Mesenchymal stem cell (in vitro differentiated cells and primary cell): Measurements from ENCODE around the gene PTGER4. TPM values are rescaled to one million over a fixed set of nuclear protein-coding genes. Genes with fewer than 3 reads are reported as not detected.
A peak's percentile ranks its signal among the peaks of the same experiment; 100 is the strongest.

Source experiments
- DNase-seq: peaks from one replicate; pipeline ENCODE4 v3.0.0-alpha.2; 2013
- H2AFZ ChIP-seq: one replicate; pipeline ENCODE4 v1.6.1; 2013; ENCODE audit warnings: low read depth, mild to moderate bottlenecking, control low read depth, inconsistent platforms, low read length, moderate library complexity
- H2AK5ac ChIP-seq: 2 replicates; pipeline ENCODE4 v1.6.1; 2013; ENCODE audit warnings: low read length, moderate library complexity, mild to moderate bottlenecking, inconsistent platforms; ENCODE audit not compliant: severe bottlenecking
- H2BK120ac ChIP-seq: one replicate; pipeline ENCODE4 v1.6.1; 2013; ENCODE audit warnings: low read depth, mild to moderate bottlenecking, inconsistent platforms, low read length, moderate library complexity
- H2BK12ac ChIP-seq, 2 experiments: one replicate each; pipeline ENCODE4 v1.6.1; 2013; ENCODE audit warnings: inconsistent platforms in 2 of 2, low read length in 2 of 2, mild to moderate bottlenecking in 2 of 2, moderate library complexity in 2 of 2, control low read depth in 1 of 2
- H2BK15ac ChIP-seq: one replicate; pipeline ENCODE4 v1.6.1; 2013; ENCODE audit warnings: mild to moderate bottlenecking, low read depth, inconsistent platforms; ENCODE audit not compliant: poor library complexity, severe bottlenecking
- H2BK5ac ChIP-seq: 2 replicates; pipeline ENCODE4 v1.6.1; 2013; ENCODE audit warnings: low read depth, mild to moderate bottlenecking, low read length, control low read depth, inconsistent platforms; ENCODE audit not compliant: poor library complexity, severe bottlenecking
- H3K14ac ChIP-seq, 2 experiments: one replicate each; pipeline ENCODE4 v1.6.1; 2013; ENCODE audit warnings: inconsistent platforms in 2 of 2, low read length in 2 of 2, control low read depth in 1 of 2, mild to moderate bottlenecking in 1 of 2, moderate library complexity in 1 of 2
- H3K18ac ChIP-seq, 2 experiments: one replicate each; pipeline ENCODE4 v1.6.1; 2013; ENCODE audit warnings: inconsistent platforms in 2 of 2, low read length in 2 of 2, control low read depth in 1 of 2, low read depth in 1 of 2, mild to moderate bottlenecking in 1 of 2
- H3K23ac ChIP-seq, 2 experiments: one replicate each; pipeline ENCODE4 v1.6.1; 2013; ENCODE audit warnings: inconsistent platforms in 2 of 2, low read length in 2 of 2, mild to moderate bottlenecking in 2 of 2, moderate library complexity in 2 of 2, control low read depth in 1 of 2
- H3K27ac ChIP-seq: 2 replicates; pipeline ENCODE4 v1.5.1; 2013; ENCODE audit warnings: mild to moderate bottlenecking, moderate library complexity, low read length, control low read depth, inconsistent platforms; ENCODE audit not compliant: poor library complexity, severe bottlenecking
- H3K27me3 ChIP-seq, 2 experiments: 2 replicates each; pipeline versions ENCODE4 v1.6.1 to v1.7.0; 2013; ENCODE audit warnings: low read length in 2 of 2, mild to moderate bottlenecking in 2 of 2, moderate library complexity in 2 of 2, control low read depth in 1 of 2, inconsistent platforms in 1 of 2; ENCODE audit not compliant: control insufficient read depth in 1 of 2, insufficient read depth in 1 of 2
- H3K36me3 ChIP-seq, 2 experiments: 2 replicates each; pipeline versions ENCODE4 v1.6.1 to v1.7.0; 2013; ENCODE audit warnings: low read length in 2 of 2, control low read depth in 1 of 2, inconsistent platforms in 1 of 2, low read depth in 1 of 2, mild to moderate bottlenecking in 1 of 2; ENCODE audit not compliant: insufficient read depth in 2 of 2, control insufficient read depth in 1 of 2
- H3K4ac ChIP-seq, 2 experiments: one replicate each; pipeline ENCODE4 v1.6.1; 2013; ENCODE audit warnings: inconsistent platforms in 2 of 2, low read length in 2 of 2, mild to moderate bottlenecking in 2 of 2, moderate library complexity in 2 of 2, control low read depth in 1 of 2, low read depth in 1 of 2
- H3K4me1 ChIP-seq: 2 replicates; pipeline ENCODE4 v1.6.1; 2013; ENCODE audit warnings: low read depth, low read length, control low read depth; ENCODE audit not compliant: control insufficient read depth, insufficient read depth
- H3K4me2 ChIP-seq: 2 replicates; pipeline ENCODE4 v1.6.1; 2013; ENCODE audit warnings: low read length, mild to moderate bottlenecking, inconsistent platforms; ENCODE audit not compliant: poor library complexity, severe bottlenecking
- H3K4me3 ChIP-seq, 2 experiments: 2 replicates each; pipeline versions ENCODE4 v1.5.1 to v1.7.0; 2013; ENCODE audit warnings: low read length in 2 of 2, mild to moderate bottlenecking in 2 of 2, control low read depth in 1 of 2, low read depth in 1 of 2; ENCODE audit not compliant: insufficient read depth in 1 of 2
- H3K79me1 ChIP-seq: replicated peaks from 2 replicates; pipeline ENCODE4 v1.6.1; 2013; ENCODE audit warnings: mild to moderate bottlenecking, control low read depth, low read length, inconsistent platforms; ENCODE audit not compliant: poor library complexity, severe bottlenecking
- H3K9ac ChIP-seq: 2 replicates; pipeline ENCODE4 v1.7.0; 2013; ENCODE audit warnings: mild to moderate bottlenecking, low read length, moderate library complexity
- H3K9me3 ChIP-seq: 2 replicates; pipeline ENCODE4 v1.7.0; 2013; ENCODE audit warnings: mild to moderate bottlenecking, low read length; ENCODE audit not compliant: control insufficient read depth
- H4K8ac ChIP-seq: one replicate; pipeline ENCODE4 v1.6.1; 2013; ENCODE audit warnings: inconsistent platforms, mild to moderate bottlenecking, low read length, moderate library complexity
- H4K91ac ChIP-seq: one replicate; pipeline ENCODE4 v1.6.1; 2013; ENCODE audit warnings: mild to moderate bottlenecking, low read length, inconsistent platforms
- WGBS: methylation state at CpG from one replicate; pipeline ENCODE4 v1.1.7; 2013; ENCODE audit warnings: mixed read lengths; 5-methylcytosine and 5-hydroxymethylcytosine counted together
- polyA plus RNA-seq, 2 experiments: library from polyadenylated mRNA; stranded (reverse); fragments of 200-250 nt; gene quantifications; one replicate each; pipeline ENCODE4 v1.2.3, GENCODE V29; 2013

Gene PTGER4
- polyA plus RNA-seq (2013, experiment 1 of 2) = 9.9 TPM
- 10.4 TPM for polyA plus RNA-seq (2013, experiment 2 of 2)

DNA sequence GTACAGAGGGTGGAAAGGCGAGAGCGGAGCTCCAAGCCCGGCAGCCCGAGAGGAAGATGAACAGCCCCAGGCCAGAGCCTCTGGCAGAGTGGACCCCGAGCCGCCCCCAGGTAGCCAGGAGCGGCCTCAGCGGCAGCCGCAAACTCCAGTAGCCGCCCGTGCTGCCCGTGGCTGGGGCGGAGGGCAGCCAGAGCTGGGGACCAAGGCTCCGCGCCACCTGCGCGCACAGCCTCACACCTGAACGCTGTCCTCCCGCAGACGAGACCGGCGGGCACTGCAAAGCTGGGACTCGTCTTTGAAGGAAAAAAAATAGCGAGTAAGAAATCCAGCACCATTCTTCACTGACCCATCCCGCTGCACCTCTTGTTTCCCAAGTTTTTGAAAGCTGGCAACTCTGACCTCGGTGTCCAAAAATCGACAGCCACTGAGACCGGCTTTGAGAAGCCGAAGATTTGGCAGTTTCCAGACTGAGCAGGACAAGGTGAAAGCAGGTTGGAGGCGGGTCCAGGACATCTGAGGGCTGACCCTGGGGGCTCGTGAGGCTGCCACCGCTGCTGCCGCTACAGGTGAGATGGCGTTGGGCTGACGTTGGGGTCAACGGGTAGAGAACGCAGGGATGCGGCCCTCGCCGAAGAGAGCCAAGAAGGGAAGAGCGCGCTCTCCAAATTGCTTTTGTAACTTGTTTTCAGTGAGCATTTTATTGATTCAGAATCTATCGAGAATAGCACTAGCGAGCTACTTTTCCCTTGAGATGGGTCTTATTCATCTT is at the start of gene PTGER4:
Gene PTGER4, plus strand, starts transcription at position 3 of the 769 bp plus-strand sequence. CDS start 1,079 bp downstream, outside the sequence.
- peak within 1 kb of the TSS; percentile 73 to 87 for H3K4me3 ChIP-seq
- DNase-seq = peak; percentile 20
- H3K18ac ChIP-seq = peak within 1 kb of the TSS; percentile 26 to 92
- peak within 1 kb of the TSS in 1 of 2 experiments; percentile 59 for H3K4ac ChIP-seq
- no peak within 1 kb of the TSS for H4K91ac ChIP-seq
- 4% methylated on average over 44 of the region's 44 CpGs for WGBS
- peak within 1 kb of the TSS; percentile 57 for H4K8ac ChIP-seq
- H2BK120ac ChIP-seq = no peak within 1 kb of the TSS
- H2BK15ac ChIP-seq = peak within 1 kb of the TSS; percentile 15
- peak within 1 kb of the TSS in 1 of 2 experiments; percentile 57 for H2BK12ac ChIP-seq
- H3K23ac ChIP-seq = peak within 1 kb of the TSS in 1 of 2 experiments; percentile 94
- no peaks in the 10 kb centered on the region for H3K9me3 ChIP-seq
- peak within 1 kb of the TSS; percentile 67 for H2AFZ ChIP-seq
- H2BK5ac ChIP-seq = peak within 1 kb of the TSS; percentile 92
- peaks cover 13% of the 10 kb centered on the region for H3K4me1 ChIP-seq
- H2AK5ac ChIP-seq = no peak within 1 kb of the TSS
- H3K4me2 ChIP-seq = peak within 1 kb of the TSS; percentile 98
- no peaks in the 10 kb centered on the region for H3K79me1 ChIP-seq
- H3K36me3 ChIP-seq = no peaks in the 10 kb centered on the region
- H3K27me3 ChIP-seq = no peaks in the 10 kb centered on the region
- peak within 1 kb of the TSS; percentile 87 for H3K9ac ChIP-seq
- peak within 1 kb of the TSS in 1 of 2 experiments; percentile 62 for H3K14ac ChIP-seq
- H3K27ac ChIP-seq = peak within 1 kb of the TSS; percentile 98

- no peak overlapping the region for H3K4me3 ChIP-seq
- H3K4me2 ChIP-seq = no peak overlapping the region
- H4K8ac ChIP-seq = no peak overlapping the region
- DNase-seq = no peak
- no peak overlapping the region for H3K18ac ChIP-seq
- H3K4ac ChIP-seq = no peak overlapping the region
- no peak overlapping the region for H2BK120ac ChIP-seq
- no peaks in the 10 kb centered on the region for H3K27me3 ChIP-seq
- H3K4me1 ChIP-seq = no peaks in the 10 kb centered on the region
- no peak overlapping the region for H3K27ac ChIP-seq
- H3K9me3 ChIP-seq = no peaks in the 10 kb centered on the region
- H3K23ac ChIP-seq = no peak overlapping the region
- no peak overlapping the region for H4K91ac ChIP-seq
- H2BK12ac ChIP-seq = no peak overlapping the region
- H3K9ac ChIP-seq = no peak overlapping the region
- no peak overlapping the region for H2BK5ac ChIP-seq
- H3K79me1 ChIP-seq = no peaks in the 10 kb centered on the region
- no peak overlapping the region for H3K14ac ChIP-seq
- H3K36me3 ChIP-seq = no peaks in the 10 kb centered on the region
- H2AK5ac ChIP-seq = no peak overlapping the region
- no peak overlapping the region for H2BK15ac ChIP-seq
- no peak overlapping the region for H2AFZ ChIP-seq
These were observed 49.6 kb upstream of the PTGER4 start for GRCh38 chr5:40630126-40630525.

DNA sequence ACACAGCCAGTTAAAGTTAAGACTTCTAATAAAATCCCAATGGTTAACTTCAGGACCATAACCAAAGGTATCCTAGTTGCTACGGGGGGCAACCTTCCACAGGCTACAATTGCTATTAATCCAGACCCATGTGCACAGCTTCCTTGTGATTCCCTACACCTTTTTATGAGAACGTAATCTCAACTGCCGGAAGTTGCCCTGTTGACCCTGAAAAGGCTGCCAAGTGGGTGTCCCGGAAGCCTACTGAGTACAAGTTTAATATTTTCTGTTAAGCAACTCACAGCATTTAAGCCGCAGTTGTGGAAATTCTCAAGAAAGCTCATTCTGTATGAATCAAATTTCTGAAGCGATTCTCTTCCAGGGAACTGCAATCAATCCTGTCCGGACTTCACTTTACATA is 48.5 kb upstream of the PTGER4 start:
- Histone ChIP-seq H3K9ac (no peak overlapping the region), H2BK12ac (no peak overlapping the region), H3K36me3 (no peaks in the 10 kb centered on the region), H2AFZ (no peak overlapping the region), H2AK5ac (no peak overlapping the region), H2BK120ac (no peak overlapping the region), H3K4me2 (no peak overlapping the region), H3K4me3 (no peak overlapping the region), H3K9me3 (no peaks in the 10 kb centered on the region), H3K14ac (no peak overlapping the region), H3K79me1 (no peaks in the 10 kb centered on the region), H3K27me3 (no peaks in the 10 kb centered on the region), H3K4ac (no peak overlapping the region), H4K8ac (no peak overlapping the region), H2BK5ac (no peak overlapping the region), H3K4me1 (no peaks in the 10 kb centered on the region), H2BK15ac (no peak overlapping the region), H4K91ac (no peak overlapping the region), H3K27ac (no peak overlapping the region), H3K23ac (no peak overlapping the region), H3K18ac (no peak overlapping the region)
- WGBS = 89% methylated on average over 7 of the region's 7 CpGs
- DNase-seq = no peak

GRCh38 chr5:40634154-40634553 is 45.6 kb upstream of the PTGER4 start:
- H3K9ac ChIP-seq = no peak overlapping the region
- H3K4ac ChIP-seq = no peak overlapping the region
- H3K4me2 ChIP-seq = no peak overlapping the region
- H3K27me3 ChIP-seq = no peaks in the 10 kb centered on the region
- H3K23ac ChIP-seq = no peak overlapping the region
- H2BK15ac ChIP-seq = no peak overlapping the region
- no peak overlapping the region for H4K8ac ChIP-seq
- H3K14ac ChIP-seq = no peak overlapping the region
- H4K91ac ChIP-seq = no peak overlapping the region
- H3K79me1 ChIP-seq = no peaks in the 10 kb centered on the region
- no peak overlapping the region for H2AK5ac ChIP-seq
- 89% methylated on average over 3 of the region's 3 CpGs for WGBS
- H2BK120ac ChIP-seq = no peak overlapping the region
- H3K4me1 ChIP-seq = no peaks in the 10 kb centered on the region
- DNase-seq = no peak
- H2BK12ac ChIP-seq = no peak overlapping the region
- no peaks in the 10 kb centered on the region for H3K36me3 ChIP-seq
- no peak overlapping the region for H2AFZ ChIP-seq
- H3K4me3 ChIP-seq = no peak overlapping the region
- peaks cover 3% of the 10 kb centered on the region for H3K9me3 ChIP-seq
- H3K18ac ChIP-seq = no peak overlapping the region
- no peak overlapping the region for H3K27ac ChIP-seq
- no peak overlapping the region for H2BK5ac ChIP-seq
